ENCODE results near the gene PTBP1. TPM values are rescaled to one million over a fixed set of nuclear protein-coding genes. Genes with fewer than 3 reads are reported as not detected.
A peak's percentile ranks its signal among the peaks of the same experiment; 100 is the strongest.

Gene PTBP1
- total and polyA plus RNA-seq, 2 of the 13 experiments (the other 11 are each of a cell fraction or from before 2014, with no cell fraction given), result 195 to 288 TPM

GRCh38 chr19:782185-782877, 14.9 kb upstream of the PTBP1 start (continued):
- no peak for TF ChIP-seq RNF219 (CRISPR knock-in tag; IDR thresholded peaks at IDR 0.05)
- peak; percentile 14; the same call in 1 of the 2 replicates for TF ChIP-seq ZNF264 (CRISPR knock-in tag; IDR thresholded peaks at IDR 0.05)
- no peak for TF ChIP-seq SOX6 (IDR thresholded peaks at IDR 0.05)
- peak; percentile 89 for TF ChIP-seq SOX6 (CRISPR knock-in tag; IDR thresholded peaks at IDR 0.05)
- peak; percentile 31; the same call in 1 of the 2 replicates for TF ChIP-seq POGK (CRISPR knock-in tag; conservative IDR thresholded peaks at IDR 0.05)
- TF ChIP-seq USF2 (IDR thresholded peaks at IDR 0.05; ENCODE audit: low read depth, low read length), result no peak
- TF ChIP-seq USF2 (CRISPR knock-in tag; IDR thresholded peaks at IDR 0.05; ENCODE audit: borderline replicate concordance), result no peak
- no peak for TF ChIP-seq PHF5A (CRISPR knock-in tag; IDR thresholded peaks at IDR 0.05; ENCODE audit: low read depth, unreplicated experiment)
- no peak for TF ChIP-seq SP1 (IDR thresholded peaks at IDR 0.05)
- peak; percentile 28; the same call in 1 of the 2 replicates for TF ChIP-seq SP1 (CRISPR knock-in tag; IDR thresholded peaks at IDR 0.05)
- no peak for TF ChIP-seq PHF20 (CRISPR knock-in tag; IDR thresholded peaks at IDR 0.05)
- TF ChIP-seq ZUFSP (CRISPR knock-in tag; IDR thresholded peaks at IDR 0.05; ENCODE audit: borderline replicate concordance), result no peak
- no peak for TF ChIP-seq PBX2 (CRISPR knock-in tag; IDR thresholded peaks at IDR 0.05)
- 0 out of 2 replicates have a peak, but pooled peaks have one; percentile 41 for TF ChIP-seq ARHGAP35 (CRISPR knock-in tag; IDR thresholded peaks at IDR 0.05; ENCODE audit: borderline replicate concordance)
- TF ChIP-seq ARID3A (IDR thresholded peaks at IDR 0.05; ENCODE audit: low read depth, low read length), result no peak
- no peak for TF ChIP-seq ZSCAN31 (CRISPR knock-in tag; IDR thresholded peaks at IDR 0.05; ENCODE audit: low read depth)
